ENCODE data around the gene COBL.

The COBL gene

GRCh38 chr7:51080622-51081269 is 235.9 kb downstream of the COBL start:
- FAIRE-seq = no peak
- DNase-seq (ENCODE audit: insufficient read length) = no peak
- TF ChIP-seq TAF1 (IDR thresholded peaks at IDR 0.05; ENCODE audit: borderline replicate concordance, low read depth, low read length) (no peak), POLR2AphosphoS5 (IDR thresholded peaks at IDR 0.05; ENCODE audit: low read depth, low read length) (no peak), POLR2A (IDR thresholded peaks at IDR 0.05; ENCODE audit: low read depth, low read length) (no peak)

- no peak for DNase-seq (ENCODE audit: insufficient read length)
- FAIRE-seq = no peak
Observed at GRCh38 chr7:51080216-51080615, 236.4 kb downstream of the COBL start.

GRCh38 chr7:51079494-51079893 is 237.1 kb downstream of the COBL start:
- FAIRE-seq (no peak), DNase-seq (ENCODE audit: insufficient read length) (no peak)
- TF ChIP-seq TAF1 (IDR thresholded peaks at IDR 0.05; ENCODE audit: borderline replicate concordance, low read depth, low read length) (no peak), POLR2AphosphoS5 (IDR thresholded peaks at IDR 0.05; ENCODE audit: low read depth, low read length) (no peak), POLR2A (IDR thresholded peaks at IDR 0.05; ENCODE audit: low read depth, low read length) (no peak)

More at GRCh38 chr7:51080216-51080615, 236.4 kb downstream of the COBL start:
- TF ChIP-seq POLR2A (IDR thresholded peaks at IDR 0.05; ENCODE audit: low read depth, low read length) (no peak), TAF1 (IDR thresholded peaks at IDR 0.05; ENCODE audit: borderline replicate concordance, low read depth, low read length) (no peak), POLR2AphosphoS5 (IDR thresholded peaks at IDR 0.05; ENCODE audit: low read depth, low read length) (no peak)

- TF ChIP-seq POLR2A (IDR thresholded peaks at IDR 0.05; ENCODE audit: low read depth, low read length) (no peak), POLR2AphosphoS5 (IDR thresholded peaks at IDR 0.05; ENCODE audit: low read depth, low read length) (no peak), TAF1 (IDR thresholded peaks at IDR 0.05; ENCODE audit: borderline replicate concordance, low read depth, low read length) (no peak)
- DNase-seq (ENCODE audit: insufficient read length) = no peak
- FAIRE-seq = no peak
Observed at GRCh38 chr7:51078653-51079052, 238.0 kb downstream of the COBL start.

- DNase-seq (ENCODE audit: insufficient read length) = no peak
- no peak for FAIRE-seq
- TF ChIP-seq POLR2AphosphoS5 (IDR thresholded peaks at IDR 0.05; ENCODE audit: low read depth, low read length) = no peak
- TF ChIP-seq POLR2A (IDR thresholded peaks at IDR 0.05; ENCODE audit: low read depth, low read length) = no peak
- TF ChIP-seq TAF1 (IDR thresholded peaks at IDR 0.05; ENCODE audit: borderline replicate concordance, low read depth, low read length) = no peak
Observed at GRCh38 chr7:51077987-51078370, 238.6 kb downstream of the COBL start.

- TF ChIP-seq TAF1 (IDR thresholded peaks at IDR 0.05; ENCODE audit: borderline replicate concordance, low read depth, low read length) (no peak), POLR2AphosphoS5 (IDR thresholded peaks at IDR 0.05; ENCODE audit: low read depth, low read length) (no peak)
- FAIRE-seq (no peak), DNase-seq (ENCODE audit: insufficient read length) (no peak)
Observed at GRCh38 chr7:51077316-51077986, 239.2 kb downstream of the COBL start.

GRCh38 chr7:51075681-51076580 is 240.7 kb downstream of the COBL start:
- no peak for DNase-seq (ENCODE audit: insufficient read length)
- TF ChIP-seq TAF1 (IDR thresholded peaks at IDR 0.05; ENCODE audit: borderline replicate concordance, low read depth, low read length) (no peak), POLR2AphosphoS5 (IDR thresholded peaks at IDR 0.05; ENCODE audit: low read depth, low read length) (no peak), POLR2A (IDR thresholded peaks at IDR 0.05; ENCODE audit: low read depth, low read length) (no peak)
- no peak for FAIRE-seq

- DNase-seq (ENCODE audit: insufficient read length) = no peak
- no peak for TF ChIP-seq TAF1 (IDR thresholded peaks at IDR 0.05; ENCODE audit: borderline replicate concordance, low read depth, low read length)
- no peak for TF ChIP-seq POLR2A (IDR thresholded peaks at IDR 0.05; ENCODE audit: low read depth, low read length)
- TF ChIP-seq POLR2AphosphoS5 (IDR thresholded peaks at IDR 0.05; ENCODE audit: low read depth, low read length) = no peak
- FAIRE-seq = no peak
Observed at GRCh38 chr7:51073171-51073570, 243.4 kb downstream of the COBL start.

GRCh38 chr7:51072281-51072680 is 244.3 kb downstream of the COBL start:
- FAIRE-seq (no peak), DNase-seq (ENCODE audit: insufficient read length) (no peak)
- TF ChIP-seq TAF1 (IDR thresholded peaks at IDR 0.05; ENCODE audit: borderline replicate concordance, low read depth, low read length) (no peak), POLR2AphosphoS5 (IDR thresholded peaks at IDR 0.05; ENCODE audit: low read depth, low read length) (no peak), POLR2A (IDR thresholded peaks at IDR 0.05; ENCODE audit: low read depth, low read length) (no peak)

- no peak for FAIRE-seq
- TF ChIP-seq TAF1 (IDR thresholded peaks at IDR 0.05; ENCODE audit: borderline replicate concordance, low read depth, low read length) = no peak
- TF ChIP-seq POLR2A (IDR thresholded peaks at IDR 0.05; ENCODE audit: low read depth, low read length) = no peak
- no peak for TF ChIP-seq POLR2AphosphoS5 (IDR thresholded peaks at IDR 0.05; ENCODE audit: low read depth, low read length)
- no peak for DNase-seq (ENCODE audit: insufficient read length)
Observed at GRCh38 chr7:51071427-51071826, 245.2 kb downstream of the COBL start.

- DNase-seq (ENCODE audit: insufficient read length) = no peak
- TF ChIP-seq POLR2AphosphoS5 (IDR thresholded peaks at IDR 0.05; ENCODE audit: low read depth, low read length) = no peak
- FAIRE-seq = no peak
Observed at GRCh38 chr7:51070151-51070550, 246.5 kb downstream of the COBL start.

Measured in GM12892 (cell line).